Trophoblast cell (in vitro differentiated cells and primary cell): Measurements from ENCODE around the gene SLC25A1.

Experiments
- DNase-seq, 2 donors: peaks; one replicate each; pipeline ENCODE4 v3.0.0-alpha.2; 2016
- H2AFZ ChIP-seq: 2 replicates; pipeline ENCODE4 v1.6.1; 2013; ENCODE audit warnings: low read length, moderate library complexity, mild to moderate bottlenecking; ENCODE audit not compliant: insufficient read depth, poor library complexity
- H2AK5ac ChIP-seq: 2 replicates; pipeline ENCODE4 v1.6.1; 2013; ENCODE audit warnings: mild to moderate bottlenecking, low read length
- H2BK120ac ChIP-seq: 2 replicates; pipeline ENCODE4 v1.6.1; 2013; ENCODE audit warnings: low read length, mild to moderate bottlenecking, moderate library complexity; ENCODE audit not compliant: insufficient read depth, poor library complexity
- H2BK12ac ChIP-seq: 2 replicates; pipeline ENCODE4 v1.6.1; 2013; ENCODE audit warnings: mild to moderate bottlenecking, low read length, moderate library complexity
- H2BK5ac ChIP-seq: 2 replicates; pipeline ENCODE4 v1.6.1; 2013; ENCODE audit warnings: low read length, low read depth, moderate library complexity, mild to moderate bottlenecking; ENCODE audit not compliant: poor library complexity
- H3K14ac ChIP-seq: 2 replicates; pipeline ENCODE4 v1.6.1; 2013; ENCODE audit warnings: mild to moderate bottlenecking, low read length
- H3K18ac ChIP-seq: 2 replicates; pipeline ENCODE4 v1.6.1; 2013; ENCODE audit warnings: mild to moderate bottlenecking, low read length
- H3K23ac ChIP-seq: 2 replicates; pipeline ENCODE4 v1.6.1; 2013; ENCODE audit warnings: low read length
- H3K27ac ChIP-seq: 2 replicates; pipeline ENCODE4 v1.5.1; 2013; ENCODE audit warnings: low read depth, mild to moderate bottlenecking, inconsistent platforms, low read length, moderate library complexity
- H3K27me3 ChIP-seq: 2 replicates; pipeline ENCODE4 v1.6.1; 2013; ENCODE audit warnings: inconsistent platforms, mild to moderate bottlenecking, low read length, moderate library complexity; ENCODE audit not compliant: insufficient read depth
- H3K36me3 ChIP-seq, 2 experiments: 1 replicate in 1 of 2; 2 replicates in 1 of 2; pipeline ENCODE4 v1.6.1; 2013; ENCODE audit warnings: low read length in 2 of 2, mild to moderate bottlenecking in 2 of 2, moderate library complexity in 1 of 2; ENCODE audit not compliant: insufficient read depth in 2 of 2, control insufficient read depth in 1 of 2
- H3K4ac ChIP-seq: 2 replicates; pipeline ENCODE4 v1.6.1; 2013; ENCODE audit warnings: low read depth, mild to moderate bottlenecking, low read length, moderate library complexity
- H3K4me1 ChIP-seq, 2 experiments: 1 replicate in 1 of 2; 2 replicates in 1 of 2; pipeline ENCODE4 v1.6.1; 2013; ENCODE audit warnings: low read length in 2 of 2, mild to moderate bottlenecking in 2 of 2, moderate library complexity in 1 of 2; ENCODE audit not compliant: insufficient read depth in 2 of 2, control insufficient read depth in 1 of 2
- H3K4me2 ChIP-seq: 2 replicates; pipeline ENCODE4 v1.6.1; 2013; ENCODE audit warnings: inconsistent platforms, mild to moderate bottlenecking, low read length, moderate library complexity
- H3K4me3 ChIP-seq: 2 replicates; pipeline ENCODE4 v1.5.1; 2013; ENCODE audit warnings: mild to moderate bottlenecking, low read depth, low read length, inconsistent platforms
- H3K79me1 ChIP-seq: one replicate; pipeline ENCODE4 v1.6.1; 2013; ENCODE audit warnings: low read length
- H3K79me2 ChIP-seq: 2 replicates; pipeline ENCODE4 v1.6.1; 2013; ENCODE audit warnings: low read length, mild to moderate bottlenecking; ENCODE audit not compliant: control insufficient read depth, insufficient read depth, poor library complexity
- H3K9ac ChIP-seq: 2 replicates; pipeline ENCODE4 v1.6.1; 2013; ENCODE audit warnings: mild to moderate bottlenecking, low read length
- H3K9me3 ChIP-seq: 2 replicates; pipeline ENCODE4 v1.6.1; 2013; ENCODE audit warnings: low read depth, mild to moderate bottlenecking, control low read depth, inconsistent platforms, low read length; ENCODE audit not compliant: insufficient read depth
- H4K12ac ChIP-seq: 2 replicates; pipeline ENCODE4 v1.6.1; 2013; ENCODE audit warnings: low read depth, mild to moderate bottlenecking, low read length, moderate library complexity
- H4K8ac ChIP-seq: 2 replicates; pipeline ENCODE4 v1.6.1; 2013; ENCODE audit warnings: low read depth, mild to moderate bottlenecking, low read length, moderate library complexity
- H4K91ac ChIP-seq: one replicate; pipeline ENCODE4 v1.6.1; 2013; ENCODE audit warnings: low read depth, mild to moderate bottlenecking, low read length, moderate library complexity
- WGBS: extraction: QIAGEN DNeasy Blood & Tissue Kit; methylation state at CpG from one replicate; pipeline ENCODE4 v1.1.7; 2013; ENCODE audit warnings: missing lambda C conversion rate; ENCODE audit not compliant: insufficient read length, insufficient coverage; ENCODE audit errors: extremely low coverage; 5-methylcytosine and 5-hydroxymethylcytosine counted together

Gene SLC25A1

DNA sequence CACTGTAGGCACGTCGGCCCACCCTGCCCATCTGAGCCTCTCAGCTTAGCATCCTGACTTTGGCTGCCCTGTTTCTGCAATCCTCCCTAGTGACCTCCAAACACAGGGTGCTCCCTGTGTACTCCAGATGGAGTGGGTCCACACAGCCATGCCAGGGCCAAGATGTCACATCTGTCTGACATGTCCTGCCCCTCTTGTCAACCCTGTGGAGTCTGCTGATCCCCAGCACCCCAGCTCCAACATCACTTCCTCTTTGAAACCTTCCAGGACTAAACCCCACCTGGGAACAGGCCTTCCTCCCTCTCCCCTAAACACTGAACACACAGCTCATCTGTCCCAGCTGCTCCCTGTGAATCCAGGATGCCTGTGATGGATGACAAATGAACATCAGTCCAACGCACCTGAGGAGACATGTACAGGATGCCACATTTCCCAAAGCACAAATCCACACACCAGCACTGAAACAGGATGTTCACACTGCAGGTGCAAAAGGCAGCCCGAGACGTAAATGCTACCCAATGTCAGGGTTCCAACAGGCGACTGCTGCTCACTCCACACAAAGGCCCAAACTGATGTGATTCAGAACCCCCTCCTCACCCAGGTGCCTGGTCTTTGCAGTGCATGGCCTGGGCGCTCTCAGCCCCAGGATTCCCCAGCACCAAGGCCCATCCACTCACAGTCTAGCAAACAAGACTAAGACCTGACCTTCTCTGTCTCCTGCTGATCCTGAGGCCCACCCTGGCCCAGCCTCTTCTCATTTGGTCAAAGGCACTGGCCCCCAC lies 49.4 kb downstream of the SLC25A1 start:
- no peaks in the 10 kb centered on the region for H3K27me3 ChIP-seq
- H2AK5ac ChIP-seq, result no peak overlapping the region
- no peak overlapping the region for H2BK120ac ChIP-seq
- no peak overlapping the region for H3K9ac ChIP-seq
- no peak overlapping the region for H2AFZ ChIP-seq
- H2BK12ac ChIP-seq, result no peak overlapping the region
- no peak overlapping the region for H3K27ac ChIP-seq
- H3K4ac ChIP-seq, result no peak overlapping the region
- no peak overlapping the region for H2BK5ac ChIP-seq
- no peak overlapping the region for H3K4me3 ChIP-seq
- no peak overlapping the region for H3K23ac ChIP-seq
- H4K91ac ChIP-seq, result no peak overlapping the region
- no peak overlapping the region for H4K8ac ChIP-seq
- peaks cover 19 to 21% of the 10 kb centered on the region in 2 experiments for H3K36me3 ChIP-seq
- no peak for DNase-seq
- H3K4me1 ChIP-seq, result no peaks in the 10 kb centered on the region
- H3K14ac ChIP-seq, result no peak overlapping the region
- no peak overlapping the region for H3K4me2 ChIP-seq
- no peak overlapping the region for H3K18ac ChIP-seq
- no CpG with 5 or more reads among the region's 7 CpGs for WGBS
- no peaks in the 10 kb centered on the region for H3K79me1 ChIP-seq
- H3K9me3 ChIP-seq, result no peaks in the 10 kb centered on the region
- no peaks in the 10 kb centered on the region for H3K79me2 ChIP-seq
- no peak overlapping the region for H4K12ac ChIP-seq

DNA sequence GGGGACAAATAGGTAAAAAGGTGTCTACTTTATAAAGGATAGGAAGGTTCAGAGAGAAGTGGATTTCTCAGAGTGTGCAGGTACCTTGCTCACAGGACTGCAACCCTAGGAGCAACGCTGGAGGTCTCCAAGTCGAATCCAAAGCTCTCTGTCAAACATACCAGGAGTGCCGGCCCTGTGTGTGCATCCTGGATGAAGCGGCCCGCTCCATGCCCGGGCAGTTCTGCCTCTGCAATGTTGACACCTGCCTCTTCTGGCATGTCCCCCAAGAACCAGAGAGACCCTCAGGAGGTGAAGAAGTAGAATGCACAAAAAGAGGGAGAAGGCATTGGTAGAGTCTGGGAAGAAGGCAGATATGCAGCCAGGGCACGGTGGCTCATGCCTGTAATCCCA lies 50.5 kb downstream of the SLC25A1 start:
- no peaks in the 10 kb centered on the region for H3K79me2 ChIP-seq
- WGBS, result no CpG with 5 or more reads among the region's 7 CpGs
- no peak overlapping the region for H3K27ac ChIP-seq
- H2BK12ac ChIP-seq, result no peak overlapping the region
- no peak overlapping the region for H3K4me3 ChIP-seq
- H3K18ac ChIP-seq, result no peak overlapping the region
- H3K4ac ChIP-seq, result no peak overlapping the region
- H4K8ac ChIP-seq, result no peak overlapping the region
- DNase-seq, result no peak
- peaks cover 9 to 10% of the 10 kb centered on the region in 2 experiments for H3K36me3 ChIP-seq
- no peak overlapping the region for H3K14ac ChIP-seq
- no peak overlapping the region for H2BK120ac ChIP-seq
- no peaks in the 10 kb centered on the region for H3K27me3 ChIP-seq
- H4K91ac ChIP-seq, result no peak overlapping the region
- H3K9ac ChIP-seq, result no peak overlapping the region
- H3K79me1 ChIP-seq, result no peaks in the 10 kb centered on the region
- no peak overlapping the region for H4K12ac ChIP-seq
- no peak overlapping the region for H2AK5ac ChIP-seq
- H3K4me2 ChIP-seq, result no peak overlapping the region
- H3K23ac ChIP-seq, result no peak overlapping the region
- no peak overlapping the region for H2AFZ ChIP-seq
- H3K4me1 ChIP-seq, result peaks cover 0 to under 1% of the 10 kb centered on the region in 2 experiments
- H3K9me3 ChIP-seq, result no peaks in the 10 kb centered on the region
- H2BK5ac ChIP-seq, result no peak overlapping the region

DNA sequence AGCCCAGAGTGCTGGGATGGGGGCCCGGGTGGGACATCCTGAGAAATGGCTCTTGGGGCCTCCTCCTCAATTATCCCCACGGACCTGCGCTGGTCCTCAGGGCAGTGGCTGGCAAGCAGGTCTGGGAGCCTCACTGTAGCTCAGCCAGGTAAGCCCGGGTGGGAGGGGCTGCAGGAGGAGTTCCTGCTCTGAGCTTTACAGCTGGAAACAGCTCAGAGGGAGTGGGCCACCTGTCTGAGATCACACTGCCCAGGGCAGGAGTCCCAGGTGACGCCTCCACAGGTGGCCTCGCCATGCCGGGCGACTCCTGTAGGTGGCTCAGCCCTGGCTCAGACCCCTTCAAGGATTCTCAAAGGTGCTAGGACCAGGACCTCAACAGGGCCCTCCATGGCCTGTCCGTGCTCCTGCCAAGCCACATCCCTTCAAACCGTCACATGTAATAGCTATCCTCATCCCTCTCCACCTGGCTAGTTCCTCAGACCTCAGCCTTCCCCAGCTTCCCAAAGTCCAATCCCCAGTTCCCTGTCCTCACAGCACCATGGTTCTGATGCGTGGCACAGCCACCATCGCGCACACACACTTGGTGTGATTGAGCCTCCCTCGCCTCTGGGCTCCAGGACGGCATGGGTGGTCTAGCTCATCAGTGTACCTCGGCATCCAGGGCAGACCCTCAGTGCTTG lies 51.1 kb downstream of the SLC25A1 start:
- H3K79me1 ChIP-seq, result no peaks in the 10 kb centered on the region
- H2BK5ac ChIP-seq, result no peak overlapping the region
- no peak overlapping the region for H3K4me3 ChIP-seq
- WGBS, result no CpG with 5 or more reads among the region's 16 CpGs
- H3K9ac ChIP-seq, result no peak overlapping the region
- no peaks in the 10 kb centered on the region for H3K79me2 ChIP-seq
- H2BK120ac ChIP-seq, result no peak overlapping the region
- H4K12ac ChIP-seq, result no peak overlapping the region
- no peak overlapping the region for H2BK12ac ChIP-seq
- no peak for DNase-seq
- H3K4ac ChIP-seq, result no peak overlapping the region
- H3K27me3 ChIP-seq, result no peaks in the 10 kb centered on the region
- no peak overlapping the region for H3K27ac ChIP-seq
- H3K23ac ChIP-seq, result no peak overlapping the region
- H2AFZ ChIP-seq, result no peak overlapping the region
- no peak overlapping the region for H3K18ac ChIP-seq
- peaks cover 0 to 4% of the 10 kb centered on the region in 2 experiments for H3K4me1 ChIP-seq
- peaks cover 8 to 9% of the 10 kb centered on the region in 2 experiments for H3K36me3 ChIP-seq
- no peak overlapping the region for H3K14ac ChIP-seq
- no peaks in the 10 kb centered on the region for H3K9me3 ChIP-seq
- H4K8ac ChIP-seq, result no peak overlapping the region
- H3K4me2 ChIP-seq, result no peak overlapping the region
- H4K91ac ChIP-seq, result no peak overlapping the region
- H2AK5ac ChIP-seq, result no peak overlapping the region

DNA sequence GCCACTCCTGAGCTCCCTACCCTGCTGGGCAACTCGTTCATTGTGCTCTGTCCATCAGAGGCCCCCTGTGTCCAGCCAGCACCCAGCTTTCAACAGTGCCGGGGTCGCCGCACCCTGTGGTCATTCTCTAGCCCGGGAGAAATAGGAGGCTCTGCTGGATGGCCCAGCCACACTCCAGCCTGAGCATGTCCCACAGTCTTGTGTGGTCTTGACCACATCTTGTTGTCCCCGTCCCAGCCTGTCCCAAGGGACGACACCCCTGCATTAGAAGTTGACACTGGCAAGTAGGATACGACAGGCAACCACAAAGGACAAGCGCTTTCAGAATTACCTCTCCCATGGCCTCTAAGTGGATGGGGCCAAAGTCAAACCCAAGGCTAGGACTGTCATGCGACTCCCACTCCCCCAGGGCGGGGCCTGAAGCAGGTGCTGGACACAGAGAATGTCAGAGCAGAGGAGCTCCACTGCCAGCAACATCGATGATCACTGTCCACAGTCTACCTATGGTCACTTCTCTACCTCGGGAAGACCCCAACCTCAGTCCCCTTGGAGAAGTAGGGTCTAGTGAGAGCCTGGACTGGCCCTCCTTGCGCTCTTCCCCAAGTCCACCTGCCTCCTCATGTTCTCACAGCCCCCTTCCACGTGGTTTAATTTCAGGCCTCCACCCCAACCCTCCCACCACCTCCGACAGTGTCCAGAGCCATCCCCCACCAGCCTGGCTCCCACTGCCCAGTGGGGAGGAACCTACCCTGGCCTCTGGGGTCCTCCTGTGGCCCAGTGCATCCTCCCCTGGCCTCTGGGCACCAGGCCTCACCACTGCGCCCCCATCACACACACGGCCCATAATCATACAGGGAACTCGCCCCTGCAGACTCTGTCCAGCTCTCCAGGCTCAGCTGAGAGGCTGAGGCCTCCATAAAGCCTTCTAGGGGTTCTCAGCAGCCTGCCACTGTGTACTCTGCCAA lies 51.9 kb downstream of the SLC25A1 start:
- H3K36me3 ChIP-seq, result peaks cover 2 to 5% of the 10 kb centered on the region in 2 experiments
- H2BK5ac ChIP-seq, result no peak overlapping the region
- no peak overlapping the region for H4K12ac ChIP-seq
- no peak overlapping the region for H2AK5ac ChIP-seq
- H3K4me2 ChIP-seq, result no peak overlapping the region
- H3K18ac ChIP-seq, result no peak overlapping the region
- no peak overlapping the region for H3K14ac ChIP-seq
- no peak overlapping the region for H4K8ac ChIP-seq
- no peaks in the 10 kb centered on the region for H3K9me3 ChIP-seq
- H2BK120ac ChIP-seq, result no peak overlapping the region
- no peak for DNase-seq
- no peak overlapping the region for H3K9ac ChIP-seq
- no CpG with 5 or more reads among the region's 19 CpGs for WGBS
- H4K91ac ChIP-seq, result no peak overlapping the region
- no peak overlapping the region for H2AFZ ChIP-seq
- no peak overlapping the region for H3K23ac ChIP-seq
- no peak overlapping the region for H3K4me3 ChIP-seq
- H3K4ac ChIP-seq, result no peak overlapping the region
- no peak overlapping the region for H2BK12ac ChIP-seq
- H3K27me3 ChIP-seq, result no peaks in the 10 kb centered on the region
- peaks cover 5% of the 10 kb centered on the region for H3K79me1 ChIP-seq
- no peak overlapping the region for H3K27ac ChIP-seq
- H3K4me1 ChIP-seq, result peaks cover 0 to 4% of the 10 kb centered on the region in 2 experiments
- H3K79me2 ChIP-seq, result peaks cover 5% of the 10 kb centered on the region
